Activated T-helper 9 cell treated with anti-CD3 and anti-CD28 coated beads, Interleukin-2, amount 50 U/mL, for 16 hours (primary cell): ENCODE measurements around the gene HCN2.
A peak's percentile ranks its signal among the peaks of the same experiment; 100 is the strongest.
"Not testable (repeated sequence)": the region's sequence is repeated elsewhere in the genome, so short reads cannot be mapped to it uniquely, and the experiment has no call there.

Experiments used
- DNase-seq: peaks from one replicate; pipeline ENCODE4 v3.0.0-alpha.2; 2020; ENCODE audit warnings: low read depth

HCN2 gene

GRCh38 chr19:571566-571974, 18.1 kb upstream of the HCN2 start:
- DNase-seq, result no peak

GRCh38 chr19:572140-572742, 17.4 kb upstream of the HCN2 start, which contains the start of gene BSG:
BSG (plus strand) TSS chr19:572596; CDS start chr19:572635, 39 bp downstream.
- peak; percentile 98 for DNase-seq

- no peak for DNase-seq
Measured at GRCh38 chr19:572743-573518, 16.8 kb upstream of the HCN2 start.

DNA sequence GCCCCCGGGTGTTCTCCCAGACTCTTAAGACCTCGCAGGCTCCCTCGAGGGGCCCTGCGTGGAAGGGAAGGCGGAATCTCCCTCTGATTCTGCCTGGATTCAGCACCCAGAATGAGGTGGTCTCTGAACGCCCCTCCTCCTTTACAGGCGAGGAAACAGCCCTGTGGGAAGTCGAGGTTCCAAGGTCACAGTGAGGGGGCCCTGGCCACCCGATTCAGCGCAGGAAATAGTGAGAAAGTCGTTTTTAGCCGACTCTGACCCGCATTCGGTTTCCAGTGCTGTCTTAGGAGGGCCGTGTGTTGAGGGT, 16.2 kb upstream of the HCN2 start:
- no peak for DNase-seq

- no peak for DNase-seq
Measured at GRCh38 chr19:574658-575526, 14.8 kb upstream of the HCN2 start.

DNA sequence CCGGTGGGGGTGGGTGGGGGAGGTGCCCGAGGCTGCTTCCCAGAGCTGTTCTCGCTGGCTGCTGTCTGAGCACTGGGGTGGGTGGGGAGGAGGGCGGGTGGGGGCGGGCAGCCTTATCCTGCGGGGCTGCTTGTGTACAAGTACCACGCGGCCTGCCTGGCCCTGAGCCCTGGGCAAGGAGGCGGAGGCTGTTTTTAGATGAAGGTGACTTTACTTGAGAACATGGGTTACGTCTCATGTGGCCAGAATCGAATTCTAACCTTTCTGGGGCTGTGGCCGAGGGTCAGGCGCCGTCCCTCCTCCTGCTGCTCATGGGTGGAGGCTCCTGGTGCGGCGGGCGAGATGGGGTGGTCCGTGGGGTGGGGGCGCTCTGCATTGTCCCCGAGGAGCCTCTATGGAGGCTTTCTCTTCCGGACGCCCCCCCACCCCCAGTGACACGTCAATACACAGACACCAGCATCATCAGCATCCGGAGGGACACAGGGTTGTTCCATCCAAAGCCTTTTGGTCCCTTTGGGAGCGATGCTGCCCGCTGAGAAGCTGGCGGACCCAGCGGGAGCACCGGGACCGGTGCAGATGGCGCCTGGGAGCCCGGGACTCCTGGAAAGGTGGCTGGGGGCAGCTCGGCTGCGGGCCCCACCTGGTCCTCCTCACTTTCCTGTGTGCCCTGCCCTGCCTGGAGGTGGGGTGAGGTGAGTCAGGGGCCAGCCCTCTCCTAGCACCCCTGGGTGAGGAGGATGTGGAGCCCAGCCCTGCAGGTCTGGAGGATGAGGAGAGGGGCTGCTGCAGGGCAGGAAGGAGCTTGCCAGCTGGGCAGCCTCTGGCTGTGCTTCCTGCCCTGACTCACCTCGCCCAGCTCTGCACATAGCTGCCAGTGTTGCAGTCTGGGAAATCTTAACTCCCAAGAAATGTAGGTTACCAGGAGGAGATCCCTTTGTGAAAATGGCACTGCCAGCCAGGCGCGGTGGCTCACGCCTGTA, 13.9 kb upstream of the HCN2 start:
- no peak for DNase-seq

DNA sequence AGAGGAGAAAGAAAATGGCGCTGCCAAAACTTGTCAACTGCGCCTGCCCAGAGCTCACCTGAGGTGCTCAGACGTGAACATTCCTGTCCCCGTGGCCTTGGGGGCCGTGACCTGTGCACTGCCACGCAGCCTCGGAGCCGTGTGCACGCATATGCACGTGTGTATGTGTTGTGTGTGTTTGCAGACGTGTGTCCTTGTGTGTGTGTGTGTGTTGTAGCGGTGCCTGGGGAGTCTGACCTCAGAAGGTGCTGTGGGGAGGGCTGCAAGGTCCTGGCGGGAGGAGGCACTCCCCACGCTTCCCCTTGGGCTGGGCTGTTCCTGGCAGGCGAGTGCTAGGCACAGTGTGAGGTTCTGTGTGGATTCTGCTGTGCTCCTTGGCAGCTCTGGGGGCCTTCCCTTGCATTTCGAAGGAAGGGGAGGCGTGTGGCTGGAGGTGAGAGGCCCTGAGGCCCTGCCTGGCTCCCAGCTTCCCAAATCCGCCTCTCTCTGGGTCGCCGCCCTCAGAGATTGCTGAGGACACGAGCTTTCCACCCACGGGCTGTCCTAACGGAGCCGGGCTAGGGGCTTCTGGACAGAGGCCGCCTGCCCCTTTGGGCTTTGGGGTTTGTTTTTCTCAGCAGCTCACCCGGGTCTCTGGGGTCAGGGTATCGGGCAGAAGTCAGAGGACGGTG, 12.8 kb upstream of the HCN2 start:
- DNase-seq, result no peak

- DNase-seq, result no peak
Measured at GRCh38 chr19:577439-578392, 12.0 kb upstream of the HCN2 start.

DNA sequence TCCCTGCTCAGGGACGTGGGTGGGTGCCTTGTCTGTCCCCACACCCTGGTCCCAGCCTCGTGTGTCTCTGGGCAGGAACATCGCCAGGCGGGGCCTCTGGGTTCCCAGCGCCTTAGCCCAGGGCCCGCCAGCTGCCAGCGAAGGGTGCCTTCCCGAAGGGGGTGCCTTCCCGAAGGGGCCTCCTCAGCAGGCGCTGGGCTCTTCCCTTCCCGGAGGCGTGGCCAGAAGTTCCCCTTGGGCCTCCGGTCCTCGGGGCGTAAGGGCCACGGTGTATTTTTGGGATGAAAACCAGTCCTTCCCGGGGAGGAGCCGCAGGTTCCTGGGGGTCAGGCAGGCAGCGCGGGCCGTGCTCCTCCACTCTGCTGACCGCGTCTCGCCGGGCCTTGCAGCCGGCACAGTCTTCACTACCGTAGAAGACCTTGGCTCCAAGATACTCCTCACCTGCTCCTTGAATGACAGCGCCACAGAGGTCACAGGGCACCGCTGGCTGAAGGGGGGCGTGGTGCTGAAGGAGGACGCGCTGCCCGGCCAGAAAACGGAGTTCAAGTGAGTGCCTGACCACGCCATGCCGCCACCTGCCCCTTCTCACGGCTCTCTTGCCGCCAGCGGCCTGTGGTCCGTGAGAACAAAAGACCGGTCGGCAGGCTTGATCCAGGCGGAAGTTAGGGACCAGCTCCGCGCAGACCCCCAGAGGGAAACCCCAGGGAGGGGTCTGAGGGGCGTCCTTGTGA, 10.4 kb upstream of the HCN2 start:
- DNase-seq, result no peak

GRCh38 chr19:579842-580155, 9.9 kb upstream of the HCN2 start:
- no peak for DNase-seq

DNA sequence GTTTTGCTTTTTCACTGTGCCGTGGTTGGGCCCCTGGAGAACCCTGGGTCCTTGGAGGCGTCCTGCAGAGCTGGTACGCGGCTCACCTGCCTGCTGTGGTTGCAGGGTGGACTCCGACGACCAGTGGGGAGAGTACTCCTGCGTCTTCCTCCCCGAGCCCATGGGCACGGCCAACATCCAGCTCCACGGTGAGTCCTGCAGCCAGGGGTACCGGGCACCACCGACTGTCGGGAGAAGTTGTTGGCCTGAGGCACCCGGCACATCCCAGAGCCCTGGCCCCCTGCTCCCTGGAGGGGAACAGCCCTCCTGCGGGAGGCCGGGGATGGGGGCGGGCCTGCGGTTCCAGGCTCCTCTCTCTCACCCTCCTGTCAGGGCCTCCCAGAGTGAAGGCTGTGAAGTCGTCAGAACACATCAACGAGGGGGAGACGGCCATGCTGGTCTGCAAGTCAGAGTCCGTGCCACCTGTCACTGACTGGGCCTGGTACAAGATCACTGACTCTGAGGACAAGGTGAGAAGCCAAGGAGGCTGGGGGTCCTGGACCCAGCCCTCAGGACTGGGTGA, 9.3 kb upstream of the HCN2 start:
- no peak for DNase-seq

GRCh38 chr19:581399-582111, 8.1 kb upstream of the HCN2 start:
- no peak for DNase-seq

GRCh38 chr19:582497-583197, 7.0 kb upstream of the HCN2 start:
- no peak for DNase-seq

DNA sequence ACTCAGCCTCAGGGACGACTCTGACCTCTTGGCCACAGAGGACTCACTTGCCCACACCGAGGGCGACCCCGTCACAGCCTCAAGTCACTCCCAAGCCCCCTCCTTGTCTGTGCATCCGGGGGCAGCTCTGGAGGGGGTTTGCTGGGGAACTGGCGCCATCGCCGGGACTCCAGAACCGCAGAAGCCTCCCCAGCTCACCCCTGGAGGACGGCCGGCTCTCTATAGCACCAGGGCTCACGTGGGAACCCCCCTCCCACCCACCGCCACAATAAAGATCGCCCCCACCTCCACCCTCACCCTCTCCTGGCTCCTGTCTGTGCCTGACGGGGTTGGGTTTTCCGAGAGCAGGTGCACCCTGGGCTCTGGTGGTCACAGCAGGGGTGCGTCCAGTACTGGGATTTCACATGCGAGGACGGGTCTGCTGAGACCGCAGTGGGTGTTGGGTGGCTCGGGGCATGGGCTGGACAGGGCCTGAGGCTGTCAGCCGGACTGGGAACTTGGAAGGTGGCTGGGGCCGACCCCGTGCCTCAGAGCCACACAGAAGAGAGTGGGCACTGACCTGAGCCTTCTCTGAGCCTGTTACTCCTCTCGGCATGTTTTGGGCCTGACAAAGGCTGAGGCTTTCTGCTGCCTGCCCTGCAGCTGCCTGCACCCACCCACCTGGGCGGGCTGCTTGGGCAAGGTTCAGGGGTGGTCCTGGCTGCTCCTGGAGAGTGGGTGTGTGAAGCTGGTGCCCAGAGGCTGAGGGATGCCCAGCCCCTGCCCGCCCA, 6.3 kb upstream of the HCN2 start:
- DNase-seq, result no peak

GRCh38 chr19:583968-584239, 5.8 kb upstream of the HCN2 start:
- no peak for DNase-seq

- peak; percentile 57 for DNase-seq
Measured at GRCh38 chr19:584240-585001, 5.3 kb upstream of the HCN2 start.

DNA sequence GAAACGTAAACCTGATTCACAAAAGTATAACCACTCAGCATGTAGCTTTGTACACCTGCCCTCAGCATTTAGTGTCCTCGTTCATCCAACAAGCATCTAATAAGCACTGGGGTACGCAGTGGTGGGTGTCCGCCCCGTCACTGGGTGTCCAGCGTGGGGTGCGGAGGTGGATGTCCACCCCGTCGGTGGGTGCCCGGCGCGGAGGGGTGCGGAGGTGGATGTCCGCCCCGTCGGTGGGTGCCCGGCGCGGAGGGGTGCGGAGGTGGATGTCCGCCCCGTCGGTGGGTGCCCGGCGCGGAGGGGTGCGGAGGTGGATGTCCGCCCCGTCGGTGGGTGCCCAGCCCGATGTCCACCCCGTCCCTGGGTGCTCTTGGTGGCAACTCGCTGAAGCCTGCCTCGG, 4.5 kb upstream of the HCN2 start:
- not testable (repeated sequence) for DNase-seq
